H9 (cell line): ENCODE measurements around the gene GAD2. TPM values are rescaled to one million over a fixed set of nuclear protein-coding genes. Genes with fewer than 3 reads are reported as not detected.

Source experiments
- DNase-seq: peaks from one replicate; pipeline ENCODE4 v3.0.0-alpha.2; 2017
- H2AFZ ChIP-seq: one replicate; pipeline ENCODE4 v1.6.1; 2013; ENCODE audit warnings: mild to moderate bottlenecking, low read length, control low read depth, moderate library complexity
- H2AK5ac ChIP-seq: 2 replicates; pipeline ENCODE4 v1.6.1; 2013; ENCODE audit warnings: low read length, control low read depth, mixed read lengths; ENCODE audit not compliant: insufficient read length
- H2BK120ac ChIP-seq: one replicate; pipeline ENCODE4 v1.6.1; 2013; ENCODE audit warnings: low read depth, mild to moderate bottlenecking, low read length, control low read depth, inconsistent platforms; ENCODE audit not compliant: poor library complexity, severe bottlenecking
- H2BK12ac ChIP-seq: 2 replicates; pipeline ENCODE4 v1.6.1; 2013; ENCODE audit warnings: low read length, control low read depth, mixed read lengths, low read depth; ENCODE audit not compliant: insufficient read length
- H2BK15ac ChIP-seq: 2 replicates; pipeline ENCODE4 v1.6.1; 2013; ENCODE audit warnings: low read depth, low read length, control low read depth
- H2BK20ac ChIP-seq: one replicate; pipeline ENCODE4 v1.6.1; 2013; ENCODE audit warnings: low read depth, mild to moderate bottlenecking, low read length, control low read depth, inconsistent platforms; ENCODE audit not compliant: poor library complexity, severe bottlenecking
- H2BK5ac ChIP-seq: 2 replicates; pipeline ENCODE4 v1.6.1; 2013; ENCODE audit warnings: low read length, control low read depth, mixed read lengths; ENCODE audit not compliant: insufficient read length
- H3K14ac ChIP-seq: 2 replicates; pipeline ENCODE4 v1.6.1; 2013; ENCODE audit warnings: low read length, control low read depth; ENCODE audit not compliant: insufficient read depth
- H3K18ac ChIP-seq: 2 replicates; pipeline ENCODE4 v1.6.1; 2013; ENCODE audit warnings: low read depth, mild to moderate bottlenecking, mixed read lengths, low read length, control low read depth; ENCODE audit not compliant: insufficient read length
- H3K23ac ChIP-seq: 2 replicates; pipeline ENCODE4 v1.6.1; 2013; ENCODE audit warnings: low read length, control low read depth, mixed read lengths, low read depth; ENCODE audit not compliant: insufficient read length
- H3K23me2 ChIP-seq: 2 replicates; pipeline ENCODE4 v1.6.1; 2013; ENCODE audit warnings: low read depth, mild to moderate bottlenecking, mixed read lengths, low read length, control low read depth; ENCODE audit not compliant: insufficient read length, poor library complexity, severe bottlenecking
- H3K27ac ChIP-seq: 2 replicates; pipeline ENCODE4 v1.5.1; 2013; ENCODE audit warnings: low read length, control low read depth, mixed read lengths, low read depth; ENCODE audit not compliant: insufficient read length
- H3K27me3 ChIP-seq: 2 replicates; pipeline ENCODE4 v1.6.1; 2013; ENCODE audit warnings: low read length, control low read depth, inconsistent platforms; ENCODE audit not compliant: insufficient read depth
- H3K4ac ChIP-seq: 2 replicates; pipeline ENCODE4 v1.6.1; 2013; ENCODE audit warnings: low read depth, mild to moderate bottlenecking, control low read depth, inconsistent platforms, low read length, moderate library complexity
- H3K4me1 ChIP-seq: 2 replicates; pipeline ENCODE4 v1.6.1; 2013; ENCODE audit warnings: low read length, control low read depth, inconsistent platforms; ENCODE audit not compliant: insufficient read depth
- H3K4me2 ChIP-seq: 2 replicates; pipeline ENCODE4 v1.6.1; 2013; ENCODE audit warnings: low read length, control low read depth, mixed read lengths; ENCODE audit not compliant: insufficient read length, insufficient read depth
- H3K56ac ChIP-seq: 2 replicates; pipeline ENCODE4 v1.6.1; 2013; ENCODE audit warnings: low read depth, mild to moderate bottlenecking, mixed read lengths, low read length, control low read depth; ENCODE audit not compliant: insufficient read length
- H3K79me1 ChIP-seq: 2 replicates; pipeline ENCODE4 v1.6.1; 2013; ENCODE audit warnings: low read depth, mild to moderate bottlenecking, moderate library complexity, low read length, control low read depth, inconsistent platforms; ENCODE audit not compliant: insufficient read depth, poor library complexity, severe bottlenecking
- H3K79me2 ChIP-seq: 2 replicates; pipeline ENCODE4 v1.6.1; 2013; ENCODE audit warnings: low read length, control low read depth, inconsistent platforms; ENCODE audit not compliant: insufficient read depth
- H3K9ac ChIP-seq: 2 replicates; pipeline ENCODE4 v1.6.1; 2013; ENCODE audit warnings: low read length, control low read depth, mixed read lengths; ENCODE audit not compliant: insufficient read length; ENCODE audit errors: extremely low read depth
- H3K9me3 ChIP-seq: one replicate; pipeline ENCODE4 v1.6.1; 2013; ENCODE audit warnings: low read depth, low read length, inconsistent platforms; ENCODE audit not compliant: control insufficient read depth
- H3T11ph ChIP-seq: one replicate; pipeline ENCODE4 v1.6.1; 2013; ENCODE audit warnings: mild to moderate bottlenecking, low read length, control low read depth, inconsistent platforms
- H4K20me1 ChIP-seq: one replicate; pipeline ENCODE4 v1.6.1; 2013; ENCODE audit not compliant: control insufficient read depth, insufficient read length, insufficient read depth
- H4K5ac ChIP-seq: 2 replicates; pipeline ENCODE4 v1.6.1; 2013; ENCODE audit warnings: low read depth, mild to moderate bottlenecking, mixed read lengths, low read length, control low read depth; ENCODE audit not compliant: insufficient read length
- H4K8ac ChIP-seq: replicated peaks from 2 replicates; pipeline ENCODE4 v1.6.1; 2013; ENCODE audit warnings: low read length, control low read depth, mixed read lengths, low read depth; ENCODE audit not compliant: insufficient read length
- H4K91ac ChIP-seq: 2 replicates; pipeline ENCODE4 v1.6.1; 2013; ENCODE audit warnings: low read depth, mild to moderate bottlenecking, moderate library complexity, mixed read lengths, low read length, control low read depth; ENCODE audit not compliant: insufficient read length
- H3K27ac Mint-ChIP-seq, 3 experiments: 2 replicates in 2 of 3; 3 replicates in 1 of 3; pipeline ENCODE4 v1.8.0; 2020 to 2021; ENCODE audit warnings: mixed read lengths in 3 of 3, mild to moderate bottlenecking in 1 of 3, moderate library complexity in 1 of 3
- H3K27me3 Mint-ChIP-seq: 2 replicates; pipeline ENCODE4 v1.8.0; 2021; ENCODE audit warnings: low read depth, mild to moderate bottlenecking, moderate library complexity, mixed read lengths
- H3K36me3 Mint-ChIP-seq, 3 experiments: 2 replicates in 2 of 3; 3 replicates in 1 of 3; pipeline ENCODE4 v1.8.0; 2020 to 2021; ENCODE audit warnings: low read depth in 3 of 3, mixed read lengths in 3 of 3; ENCODE audit not compliant: insufficient read depth in 1 of 3
- H3K4me1 Mint-ChIP-seq, 2 experiments: 2 replicates each; pipeline ENCODE4 v1.8.0; 2020; ENCODE audit warnings: mixed read lengths in 2 of 2
- H3K4me3 Mint-ChIP-seq, 2 experiments: 2 replicates in 1 of 2; 3 replicates in 1 of 2; pipeline ENCODE4 v1.8.0; 2020 to 2021; ENCODE audit warnings: mild to moderate bottlenecking in 2 of 2, mixed read lengths in 2 of 2, moderate library complexity in 1 of 2
- H3K9me3 Mint-ChIP-seq, 2 experiments: 2 replicates in 1 of 2; 3 replicates in 1 of 2; pipeline ENCODE4 v1.8.0; 2020; ENCODE audit warnings: mild to moderate bottlenecking in 2 of 2, mixed read lengths in 2 of 2, moderate library complexity in 1 of 2
- CTCF ChIP-seq: fragments of 200-600 bp; sonication (generic); conservative IDR thresholded peaks from 3 replicates; pipeline ENCODE4 v1.8.0; 2021; ENCODE audit warnings: antibody characterized with exemption, mild to moderate bottlenecking
- WGBS: extraction: QIAGEN DNeasy Blood & Tissue Kit; methylation state at CpG from one replicate; pipeline ENCODE4 v1.1.7; 2013; ENCODE audit warnings: missing lambda C conversion rate, low lambda C conversion rate, mixed read lengths; ENCODE audit not compliant: insufficient read length; ENCODE audit errors: extremely low coverage; 5-methylcytosine and 5-hydroxymethylcytosine counted together
- total RNA-seq: library from RNA; stranded (reverse); gene quantifications from 2 replicates; pipeline ENCODE4 v1.2.1, GENCODE V29; 2021

The GAD2 gene
- total RNA-seq, 1 experiment from 2014 or later = 2.0 TPM

GRCh38 chr10:26225322-26225721 lies 8.7 kb downstream of the GAD2 start:
- no peak overlapping the region for H4K5ac ChIP-seq
- H3K23ac ChIP-seq = no peak overlapping the region
- H3K14ac ChIP-seq = no peak overlapping the region
- no CpG with 5 or more reads among the region's 4 CpGs for WGBS
- H2BK120ac ChIP-seq = no peak overlapping the region
- no peak overlapping the region for H2BK20ac ChIP-seq
- no peak overlapping the region for H4K8ac ChIP-seq
- no peak overlapping the region for H2AK5ac ChIP-seq
- no peak overlapping the region for H3K4me2 ChIP-seq
- H3K56ac ChIP-seq = no peak overlapping the region
- no peak overlapping the region for H3K18ac ChIP-seq
- H3K23me2 ChIP-seq = no peaks in the 10 kb centered on the region
- H4K91ac ChIP-seq = no peak overlapping the region
- Mint-ChIP-seq H3K27me3 (peaks cover 42% of the 10 kb centered on the region), H3K4me3 (no peak overlapping the region), H3K4me1 (peaks cover 3 to 13% of the 10 kb centered on the region in 2 experiments; a peak in 3 of 4 replicates), H3K27ac (no peak overlapping the region), H3K9me3 (no peaks in the 10 kb centered on the region), H3K36me3 (no peaks in the 10 kb centered on the region)
- no peak overlapping the region for H2BK15ac ChIP-seq
- H2BK12ac ChIP-seq = no peak overlapping the region
- TF ChIP-seq CTCF = no peak
- H3K79me2 ChIP-seq = no peaks in the 10 kb centered on the region
- H3K4me1 ChIP-seq = no peaks in the 10 kb centered on the region; the same call in 1 of the 2 replicates
- H3K9me3 ChIP-seq = no peaks in the 10 kb centered on the region
- no peak overlapping the region for H2AFZ ChIP-seq
- no peak overlapping the region for H3K27ac ChIP-seq
- no peaks in the 10 kb centered on the region for H3K27me3 ChIP-seq
- H4K20me1 ChIP-seq = no peaks in the 10 kb centered on the region
- H3T11ph ChIP-seq = no peak overlapping the region
- H3K9ac ChIP-seq = no peak overlapping the region
- no peaks in the 10 kb centered on the region for H3K79me1 ChIP-seq
- no peak overlapping the region for H2BK5ac ChIP-seq
- no peak overlapping the region for H3K4ac ChIP-seq
- DNase-seq = no peak
